ENCODE data around the gene SIRT5.

GRCh38 chr6:13568970-13569369 is 5.4 kb upstream of the SIRT5 start:
- TF ChIP-seq CTCF (conservative IDR thresholded peaks at IDR 0.05 in 1 of 2, IDR thresholded peaks at IDR 0.05 in 1 of 2; ENCODE audit: extremely low read depth in 1 of 2, insufficient read depth in 1 of 2, low read depth in 1 of 2, low read length in 2 of 2) (no peak), EZH2 (IDR thresholded peaks at IDR 0.05; ENCODE audit: borderline replicate concordance, low read length) (no peak)
